NCI-H1417 treated with DMSO at 0.1 percent for 48 hours (cell line): ENCODE data around the gene NES.

Experiments
- DNase-seq: peaks from one replicate; lab custom pipeline; 2025; lab: John Stamatoyannopoulos, UW

NES gene, protein sequence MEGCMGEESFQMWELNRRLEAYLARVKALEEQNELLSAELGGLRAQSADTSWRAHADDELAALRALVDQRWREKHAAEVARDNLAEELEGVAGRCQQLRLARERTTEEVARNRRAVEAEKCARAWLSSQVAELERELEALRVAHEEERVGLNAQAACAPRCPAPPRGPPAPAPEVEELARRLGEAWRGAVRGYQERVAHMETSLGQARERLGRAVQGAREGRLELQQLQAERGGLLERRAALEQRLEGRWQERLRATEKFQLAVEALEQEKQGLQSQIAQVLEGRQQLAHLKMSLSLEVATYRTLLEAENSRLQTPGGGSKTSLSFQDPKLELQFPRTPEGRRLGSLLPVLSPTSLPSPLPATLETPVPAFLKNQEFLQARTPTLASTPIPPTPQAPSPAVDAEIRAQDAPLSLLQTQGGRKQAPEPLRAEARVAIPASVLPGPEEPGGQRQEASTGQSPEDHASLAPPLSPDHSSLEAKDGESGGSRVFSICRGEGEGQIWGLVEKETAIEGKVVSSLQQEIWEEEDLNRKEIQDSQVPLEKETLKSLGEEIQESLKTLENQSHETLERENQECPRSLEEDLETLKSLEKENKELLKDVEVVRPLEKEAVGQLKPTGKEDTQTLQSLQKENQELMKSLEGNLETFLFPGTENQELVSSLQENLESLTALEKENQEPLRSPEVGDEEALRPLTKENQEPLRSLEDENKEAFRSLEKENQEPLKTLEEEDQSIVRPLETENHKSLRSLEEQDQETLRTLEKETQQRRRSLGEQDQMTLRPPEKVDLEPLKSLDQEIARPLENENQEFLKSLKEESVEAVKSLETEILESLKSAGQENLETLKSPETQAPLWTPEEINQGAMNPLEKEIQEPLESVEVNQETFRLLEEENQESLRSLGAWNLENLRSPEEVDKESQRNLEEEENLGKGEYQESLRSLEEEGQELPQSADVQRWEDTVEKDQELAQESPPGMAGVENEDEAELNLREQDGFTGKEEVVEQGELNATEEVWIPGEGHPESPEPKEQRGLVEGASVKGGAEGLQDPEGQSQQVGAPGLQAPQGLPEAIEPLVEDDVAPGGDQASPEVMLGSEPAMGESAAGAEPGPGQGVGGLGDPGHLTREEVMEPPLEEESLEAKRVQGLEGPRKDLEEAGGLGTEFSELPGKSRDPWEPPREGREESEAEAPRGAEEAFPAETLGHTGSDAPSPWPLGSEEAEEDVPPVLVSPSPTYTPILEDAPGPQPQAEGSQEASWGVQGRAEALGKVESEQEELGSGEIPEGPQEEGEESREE (N-terminal part only)

DNA sequence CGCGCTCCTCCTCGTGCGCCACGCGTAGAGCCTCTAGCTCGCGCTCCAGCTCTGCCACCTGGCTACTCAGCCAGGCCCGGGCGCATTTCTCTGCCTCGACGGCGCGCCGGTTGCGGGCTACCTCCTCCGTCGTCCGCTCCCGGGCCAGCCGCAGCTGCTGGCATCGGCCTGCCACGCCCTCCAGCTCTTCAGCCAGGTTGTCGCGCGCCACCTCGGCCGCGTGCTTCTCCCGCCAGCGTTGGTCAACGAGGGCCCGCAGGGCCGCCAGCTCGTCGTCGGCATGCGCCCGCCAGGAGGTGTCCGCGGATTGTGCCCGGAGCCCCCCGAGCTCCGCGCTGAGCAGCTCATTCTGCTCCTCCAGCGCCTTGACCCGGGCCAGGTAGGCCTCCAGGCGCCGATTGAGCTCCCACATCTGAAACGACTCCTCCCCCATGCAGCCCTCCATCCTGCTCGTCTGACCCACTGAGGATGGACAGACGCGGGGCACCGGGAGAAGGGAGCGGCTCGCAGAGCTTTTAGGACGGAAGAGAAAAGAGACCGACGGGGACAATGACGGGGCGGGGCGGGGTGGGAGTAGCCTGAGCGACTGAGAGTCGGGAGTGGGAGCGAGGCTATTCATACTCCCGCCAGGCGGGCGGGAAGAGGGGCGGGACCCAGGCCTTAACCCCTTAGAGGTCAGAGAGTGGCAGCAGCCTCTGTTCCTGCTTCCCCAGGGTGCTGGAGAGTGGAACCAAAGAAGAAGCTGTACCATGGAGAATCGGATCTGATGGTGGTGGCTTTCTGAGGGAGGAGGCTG lies at the start of gene NES:
TSS of gene NES (minus strand) at position 588 of the 796 bp plus-strand sequence. CDS start at position 445, 143 bp downstream.
- no peak for DNase-seq

DNA sequence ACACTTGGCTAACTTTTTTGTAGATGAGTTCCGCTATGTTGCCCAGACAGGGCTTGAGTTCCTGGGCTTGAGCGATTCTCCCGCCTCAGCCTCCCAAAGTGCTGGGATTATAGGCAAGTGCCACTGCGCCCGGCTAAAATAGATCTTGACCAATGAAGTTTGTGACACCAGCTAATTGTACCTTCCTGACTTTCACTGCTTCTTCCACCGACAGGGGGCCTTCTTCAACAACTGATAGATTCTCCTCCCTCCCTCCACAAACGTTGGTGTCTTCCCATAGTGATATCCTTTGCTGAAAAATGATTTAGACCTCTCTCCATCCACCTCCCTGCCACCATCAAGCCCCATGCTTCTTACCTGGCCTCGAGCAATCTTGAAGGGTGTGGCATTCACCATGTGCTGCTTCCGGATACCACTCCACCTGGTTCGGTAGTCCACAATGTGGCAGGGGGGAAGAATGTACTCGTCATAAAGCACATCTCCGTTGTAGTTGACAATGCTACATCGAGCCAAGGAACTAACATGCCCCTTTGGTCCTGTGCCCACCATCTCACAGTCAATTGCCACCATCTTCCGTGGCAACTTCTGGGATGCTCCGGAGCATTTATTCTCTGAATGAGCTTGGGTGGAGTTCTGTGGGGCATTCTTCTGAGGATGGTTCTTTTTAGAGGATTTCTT lies 49.5 kb upstream of the NES start:
- no peak for DNase-seq

DNA sequence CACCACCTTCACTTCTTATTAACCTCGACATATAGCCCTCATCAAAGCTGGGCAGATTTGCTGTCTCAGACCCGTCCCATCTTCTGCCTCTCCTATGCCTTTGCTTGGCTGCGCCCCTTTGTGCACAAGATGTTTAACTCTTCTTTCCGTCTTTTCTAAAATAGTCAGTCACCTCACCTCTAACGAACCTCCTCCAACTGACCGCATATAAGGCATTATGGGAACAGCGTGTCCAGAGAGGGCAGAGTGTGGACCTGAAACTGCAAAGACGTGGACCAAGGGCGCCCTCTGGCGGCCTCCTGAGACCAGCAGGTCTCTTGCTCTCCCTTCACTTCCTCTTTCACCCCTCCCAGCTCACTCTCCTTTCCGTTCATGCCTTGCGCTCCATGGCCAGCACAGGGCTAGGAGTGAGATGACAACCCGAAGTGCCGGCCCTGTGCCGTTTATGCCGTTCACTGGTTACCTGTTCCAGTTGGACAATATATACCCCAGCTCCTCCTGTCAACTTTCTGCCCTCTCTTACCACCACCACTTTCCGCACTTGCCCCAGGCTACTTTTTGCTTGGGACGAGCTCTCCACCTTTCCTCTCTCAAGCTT lies 48.6 kb upstream of the NES start:
- no peak for DNase-seq

DNA sequence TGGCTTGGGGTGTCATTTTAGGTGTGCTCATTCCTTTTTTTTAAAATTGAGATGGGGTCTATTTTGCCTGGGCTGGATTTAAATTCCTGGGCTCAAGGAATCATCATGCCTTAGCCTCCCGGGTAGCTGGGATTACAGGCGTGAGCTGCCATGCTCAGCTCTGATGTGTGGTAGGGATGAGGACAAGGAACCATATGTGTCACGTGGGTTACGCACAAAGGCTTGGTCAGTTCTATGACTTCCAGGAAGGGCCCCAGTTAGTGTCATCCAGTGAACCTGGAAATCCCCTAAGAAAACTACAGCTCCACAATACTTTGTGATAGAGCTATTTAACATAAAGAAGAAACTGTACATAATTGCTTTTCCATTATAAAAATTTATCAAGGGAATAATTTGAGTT lies 44.3 kb upstream of the NES start:
- DNase-seq: no peak

DNA sequence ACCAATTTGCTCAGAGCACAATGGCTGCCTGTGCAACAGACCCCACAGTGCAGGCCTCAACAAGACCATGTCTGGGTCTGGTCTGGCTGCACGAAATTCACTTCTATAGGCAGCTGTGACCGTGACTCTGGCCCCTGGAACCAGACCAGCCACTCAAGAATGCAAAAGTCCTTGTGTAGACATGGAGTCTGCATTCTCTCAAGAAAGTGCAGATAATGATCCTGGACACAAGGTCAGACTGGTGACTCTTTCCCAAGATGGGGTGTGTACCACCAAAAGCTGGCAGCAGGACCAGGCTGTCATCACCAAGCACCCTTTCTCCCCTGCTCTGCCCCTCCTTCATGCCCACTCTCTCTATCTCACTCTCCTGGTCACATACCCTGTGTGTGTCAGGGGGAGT lies 43.9 kb upstream of the NES start:
- DNase-seq: no peak

DNA sequence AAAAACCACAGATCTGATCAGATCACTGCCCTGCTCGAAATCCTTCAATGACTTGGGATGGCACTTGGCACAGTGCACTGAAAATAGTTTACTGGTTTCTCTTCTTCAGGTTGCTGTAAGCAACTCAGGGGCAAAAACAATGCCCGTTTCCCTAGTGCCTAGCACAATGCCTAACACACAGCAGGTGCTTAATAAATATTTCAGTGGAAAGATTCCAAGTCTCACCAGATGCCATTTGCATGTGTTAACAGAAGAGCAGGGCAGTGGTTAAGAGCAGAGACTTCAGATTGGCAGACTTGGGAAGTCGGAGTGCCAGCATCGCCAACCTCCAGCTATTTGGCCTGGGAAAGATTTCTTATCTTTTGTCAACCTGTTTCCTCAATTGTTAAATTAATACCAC lies 40.1 kb upstream of the NES start:
- no peak for DNase-seq

DNA sequence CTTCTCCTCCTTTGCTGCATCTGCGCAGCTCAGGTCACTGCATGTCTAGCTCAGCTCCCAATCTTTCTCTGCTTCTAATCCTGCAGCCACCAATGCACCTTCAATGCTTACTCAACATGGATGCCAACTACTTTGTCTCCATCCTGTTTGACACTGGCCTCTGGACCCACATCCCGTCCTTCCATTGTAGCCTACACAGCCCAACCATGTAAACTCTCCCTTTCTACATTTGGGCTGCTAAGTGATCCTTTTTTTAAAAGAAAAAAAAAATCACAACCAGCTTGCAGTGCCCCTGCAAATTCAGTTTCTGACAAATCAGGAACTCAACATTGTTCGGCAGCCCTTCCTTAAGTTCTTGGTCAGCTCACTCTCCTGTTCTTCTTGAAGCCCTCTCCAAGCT lies 37.6 kb upstream of the NES start:
- no peak for DNase-seq

DNA sequence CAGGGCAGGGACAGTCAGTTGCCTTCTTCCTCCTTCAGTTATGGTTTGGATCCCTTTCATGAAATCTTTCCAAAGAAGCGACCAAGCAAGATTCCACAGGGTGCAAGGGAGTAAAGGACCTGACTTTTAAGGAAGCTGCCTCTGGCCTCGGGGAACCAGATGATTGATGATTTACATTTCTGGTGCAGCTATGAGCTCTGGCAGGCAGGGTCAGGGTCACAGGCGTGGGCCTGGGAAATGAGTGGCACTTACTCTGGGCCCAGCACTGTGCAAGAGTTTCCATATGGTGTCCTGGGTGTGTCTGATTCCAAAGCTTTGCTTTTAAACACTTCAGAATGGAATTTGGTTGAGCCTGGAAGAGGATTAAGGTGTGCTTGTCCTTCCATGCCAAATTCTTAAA lies 35.4 kb upstream of the NES start:
- DNase-seq: no peak

DNA sequence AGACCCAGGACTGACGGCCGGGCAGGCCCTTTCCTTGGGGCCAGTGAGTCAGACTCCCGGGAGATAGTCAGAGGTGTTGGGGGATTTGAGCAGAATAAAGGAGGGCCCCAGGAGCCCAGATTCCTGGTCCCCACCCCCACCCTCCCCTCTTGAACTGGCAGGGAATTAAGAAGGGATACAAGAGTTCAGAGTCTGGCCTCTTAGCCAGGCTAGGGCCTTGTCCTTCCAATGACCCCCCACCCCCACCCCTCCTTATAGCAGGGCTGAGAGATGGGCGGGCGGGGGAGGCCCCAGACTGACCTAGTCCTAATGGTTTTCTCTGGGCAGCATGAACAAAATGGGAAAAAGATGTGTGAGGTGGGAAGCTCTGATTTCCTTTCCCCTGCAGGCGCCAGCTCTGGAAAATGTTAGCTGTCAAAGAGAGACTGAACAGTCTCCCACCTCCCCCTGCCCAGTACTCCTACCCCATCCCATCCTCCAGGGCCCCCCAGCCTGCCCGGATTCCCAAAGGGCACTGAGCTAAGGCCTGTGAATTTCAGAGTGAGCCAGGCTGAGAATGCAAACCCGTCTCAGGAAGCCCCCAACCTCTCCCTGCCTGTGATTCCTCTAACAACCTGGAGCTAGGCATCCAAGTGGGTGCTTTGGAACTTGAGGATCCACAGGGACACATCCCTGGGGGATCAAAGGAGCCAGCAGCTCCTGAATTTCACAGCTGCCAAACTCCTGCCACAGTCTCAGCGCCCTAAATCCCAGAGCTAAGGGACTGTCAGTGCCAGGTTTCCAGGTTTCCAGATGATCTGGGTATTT lies 34.0 kb upstream of the NES start:
- DNase-seq: no peak

DNA sequence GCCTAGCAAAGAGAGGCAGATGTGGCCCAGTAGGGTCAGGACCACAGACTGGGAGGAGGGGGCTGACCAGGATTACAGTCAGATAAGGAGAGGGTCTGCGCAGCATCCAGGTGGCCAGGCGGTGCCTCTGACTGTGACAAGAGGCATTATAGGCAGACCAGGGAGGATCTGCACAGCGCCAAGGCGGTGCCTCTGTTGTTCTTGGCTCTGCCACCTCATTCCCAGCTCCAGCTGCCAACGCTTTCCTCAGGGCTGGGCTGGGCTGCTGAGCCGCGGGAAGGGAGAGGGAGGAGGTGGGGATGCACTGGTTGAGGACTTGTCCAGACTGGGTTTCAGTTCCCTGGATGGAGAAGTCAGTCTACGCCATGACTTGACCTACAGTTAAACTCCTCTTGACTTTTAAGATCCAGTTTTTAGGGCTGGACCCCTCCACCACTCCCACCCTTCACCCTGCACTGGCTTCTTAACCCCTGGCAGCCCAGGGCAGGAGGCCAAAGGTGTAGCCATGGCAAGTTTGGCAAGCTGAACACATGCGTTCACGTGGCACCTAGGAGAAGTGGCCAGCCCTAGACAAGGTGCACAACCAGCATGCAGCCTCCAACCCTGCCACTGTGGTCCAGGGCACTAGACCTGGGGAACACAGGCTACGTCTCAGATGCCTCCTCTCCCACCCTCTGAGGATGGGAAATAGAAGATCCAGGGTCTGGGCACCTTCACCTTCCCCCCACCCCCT lies 32.7 kb upstream of the NES start:
- DNase-seq: no peak

DNA sequence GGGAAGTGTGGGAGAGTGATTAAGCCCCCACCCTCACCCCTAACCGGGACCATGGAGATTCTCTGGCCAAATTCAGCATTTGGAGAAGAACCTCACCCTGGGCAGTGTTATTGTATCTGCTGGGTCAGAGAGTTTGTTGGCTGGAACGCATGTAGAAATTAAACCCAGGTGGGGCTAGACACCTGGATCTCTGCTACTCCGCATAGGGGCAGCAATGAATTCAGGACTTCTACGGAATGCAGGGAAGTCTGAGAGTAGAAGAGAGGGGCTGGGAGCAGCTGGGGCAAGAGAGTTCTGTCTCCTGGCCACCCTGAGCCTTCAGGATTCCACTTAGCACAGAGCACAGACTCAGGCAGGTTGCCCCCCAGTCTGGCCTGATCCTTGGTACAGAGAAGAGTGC lies 31.8 kb upstream of the NES start:
- DNase-seq: no peak

DNA sequence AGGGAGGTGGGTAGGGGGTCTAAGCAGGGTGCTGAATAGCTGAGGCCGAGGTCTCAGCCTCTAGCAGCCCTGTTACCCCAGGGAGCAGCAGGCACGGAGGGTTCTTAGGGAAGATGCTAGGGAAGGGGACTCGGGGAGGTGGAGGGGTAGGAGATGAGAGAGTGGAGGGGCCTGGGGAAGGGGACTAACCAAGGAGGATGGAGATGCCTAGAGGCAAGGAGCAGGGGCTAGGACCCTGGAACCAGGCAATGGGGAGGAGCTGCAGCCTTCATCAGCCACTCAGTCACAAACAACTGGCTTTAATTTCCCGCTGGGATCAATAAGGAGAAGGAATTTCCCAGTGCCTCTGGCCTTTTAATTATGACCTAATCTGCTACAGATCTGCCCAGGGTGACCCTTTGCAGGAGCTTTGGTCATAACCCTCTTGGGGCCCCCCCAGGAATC lies 31.0 kb upstream of the NES start:
- DNase-seq: no peak

DNA sequence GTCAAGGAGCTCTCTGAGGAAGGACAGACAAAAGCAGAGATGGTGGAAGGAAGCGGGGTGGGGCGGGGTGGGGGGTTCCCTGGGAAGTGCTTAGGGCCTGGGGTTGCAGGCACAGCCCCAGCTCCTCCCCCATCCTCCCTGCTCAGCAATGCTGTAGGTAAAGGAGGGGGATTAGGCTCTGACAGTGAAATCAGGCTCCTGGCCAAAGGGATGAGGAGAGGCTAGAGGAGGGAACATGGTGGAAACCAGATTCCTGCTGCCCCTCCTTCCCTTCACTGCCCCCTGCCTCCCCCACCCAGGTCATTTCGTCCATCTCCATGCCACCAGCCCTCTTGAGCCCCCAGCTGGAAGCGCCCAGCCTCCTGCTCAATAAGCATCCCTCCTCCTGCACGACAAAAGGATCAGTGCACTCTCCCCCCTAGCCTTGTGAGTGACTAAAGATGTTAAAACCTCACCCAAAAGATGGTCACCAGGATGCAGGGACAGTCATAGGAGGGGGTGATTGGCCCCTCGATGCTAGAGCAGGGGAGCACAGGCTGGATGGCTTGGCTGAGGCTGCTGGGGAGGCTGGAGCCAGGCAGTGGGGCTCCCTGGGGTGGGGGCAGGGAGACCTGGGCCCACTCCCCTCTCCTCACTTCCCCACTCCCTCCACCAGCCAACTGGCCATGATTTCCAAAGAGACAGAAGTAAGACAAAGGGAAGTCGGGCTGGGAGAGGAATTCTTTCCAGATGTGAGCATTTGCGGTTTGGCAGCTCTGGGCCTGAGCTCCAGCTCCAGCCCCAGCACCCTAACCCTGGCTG lies 30.4 kb upstream of the NES start:
- no peak for DNase-seq

DNA sequence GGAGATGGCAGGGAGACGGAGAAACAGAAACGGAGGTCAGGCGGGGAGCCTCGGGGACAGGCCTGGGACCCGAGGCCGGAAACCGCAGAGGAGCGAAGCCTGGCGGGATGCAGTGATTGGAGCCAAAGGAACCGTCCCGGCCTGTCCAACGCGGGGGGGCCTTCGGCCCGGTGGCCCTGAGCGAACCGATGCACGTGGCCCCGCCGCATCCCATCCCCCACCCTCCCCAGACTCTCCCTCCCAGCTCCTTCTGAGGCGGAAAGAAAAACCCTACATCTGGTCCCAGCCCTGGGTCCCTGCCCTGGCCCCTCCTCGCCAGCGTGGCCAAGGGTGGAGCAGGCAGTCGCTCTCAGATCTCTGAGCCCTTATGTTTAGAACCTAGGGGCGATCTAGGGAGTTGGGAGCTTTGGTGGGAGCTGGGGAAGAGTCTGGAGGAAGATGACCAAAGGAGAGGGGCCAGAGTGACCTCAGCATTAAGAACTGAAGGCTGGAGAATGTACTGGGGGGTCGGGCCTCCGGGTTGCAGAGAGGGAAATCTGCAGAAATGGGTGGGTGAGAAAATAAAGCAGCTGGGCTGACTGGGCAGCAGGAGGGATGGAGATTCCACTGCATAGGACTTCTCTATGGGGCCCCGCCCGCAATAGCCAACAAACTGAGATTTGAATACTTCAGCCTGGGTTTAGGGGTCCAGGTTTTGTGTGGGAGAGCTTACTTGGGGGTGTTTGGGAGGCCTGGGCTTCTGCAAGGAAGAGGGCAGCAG lies 29.6 kb upstream of the NES start:
- DNase-seq: no peak

DNA sequence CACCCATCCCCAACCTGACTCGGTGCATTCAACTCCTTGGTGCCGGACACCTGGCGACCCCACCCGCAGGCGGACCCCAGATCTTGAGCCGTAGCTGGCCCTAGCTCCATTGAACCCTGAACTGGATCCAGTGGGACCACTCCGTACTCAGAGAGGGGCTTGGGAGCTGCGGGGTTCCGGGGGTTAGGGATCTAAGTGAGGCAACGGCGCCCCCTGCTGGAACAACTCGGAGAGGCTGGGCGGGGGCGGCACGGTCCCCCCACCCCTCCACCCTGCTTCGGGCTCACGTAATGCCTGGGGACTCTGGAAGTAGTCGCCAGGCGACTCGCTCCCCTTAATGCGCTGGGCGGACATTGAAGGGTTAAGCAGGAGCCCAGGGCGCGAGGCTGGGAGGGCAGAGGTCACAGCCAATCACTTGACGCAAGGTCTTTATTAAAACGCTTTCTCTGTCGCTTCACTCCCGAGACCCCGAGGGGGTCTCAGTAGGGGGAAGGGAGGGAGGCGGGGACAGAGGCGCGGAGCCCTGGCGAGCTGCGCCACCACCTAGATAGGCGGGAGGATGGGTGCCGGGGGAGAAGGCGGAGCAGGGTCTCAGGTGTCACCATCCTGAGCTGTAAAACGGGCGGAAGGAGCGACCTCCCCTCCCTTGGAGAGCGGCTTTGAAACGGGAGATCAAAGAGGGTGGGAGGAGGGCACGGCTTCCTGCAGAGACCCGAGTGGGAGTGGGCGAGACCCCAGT lies 28.9 kb upstream of the NES start:
- DNase-seq: no peak

DNA sequence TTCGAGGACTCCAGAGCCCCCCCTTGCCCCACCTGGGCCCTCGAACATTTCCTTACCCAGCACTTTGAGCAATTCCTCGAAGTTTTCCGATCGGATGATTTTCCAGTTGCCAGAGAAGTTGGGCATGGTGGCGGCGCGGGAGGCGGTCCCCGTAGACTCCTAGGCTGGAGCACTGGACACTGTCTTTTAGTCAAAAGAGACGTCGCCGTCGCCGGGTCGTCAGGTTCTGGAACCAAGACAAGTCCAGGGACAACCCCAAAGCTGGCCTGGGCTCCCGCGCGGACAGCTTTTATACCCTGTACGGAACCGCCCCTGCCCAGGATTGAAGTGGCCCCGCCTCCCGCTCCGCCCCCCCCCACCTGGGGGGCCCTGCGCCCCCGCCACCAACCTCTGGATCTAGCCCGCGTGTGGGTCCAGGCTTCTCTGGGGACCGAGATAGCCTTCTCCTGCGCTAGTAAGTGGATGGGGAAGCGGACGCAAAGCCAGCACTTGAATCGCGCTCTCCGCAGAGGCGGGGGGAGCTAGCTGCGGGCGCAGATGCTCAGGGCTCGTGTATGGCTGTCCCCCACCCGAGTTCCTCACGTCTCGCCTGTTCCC lies 28.2 kb upstream of the NES start, which contains the start of gene CRABP2:
TSS of gene CRABP2 (minus strand) at position 263 of the 597 bp plus-strand sequence. CDS start at position 126, 137 bp downstream.
- DNase-seq: no peak
